ENCODE data around the gene SLC5A11. TPM values are rescaled to one million over a fixed set of nuclear protein-coding genes. Genes with fewer than 3 reads are reported as not detected.

Gene SLC5A11
- total RNA-seq, 2 donors from 2014 or later, result not detected

- DNase-seq (ENCODE audit: low spot score), result peak; percentile 56
Observed at GRCh38 chr16:24906901-24907300, 61.1 kb downstream of the SLC5A11 start.

GRCh38 chr16:24908716-24909115 is 63.0 kb downstream of the SLC5A11 start:
- intact Hi-C loops (cut with DNase I), result no loop called here
- DNase-seq (ENCODE audit: low spot score), result peak; percentile 69

More at GRCh38 chr16:24906901-24907300, 61.1 kb downstream of the SLC5A11 start:
- intact Hi-C loops (cut with DNase I), result no loop called here

GRCh38 chr16:24909856-24910255 is 64.1 kb downstream of the SLC5A11 start:
- intact Hi-C loops (cut with DNase I), result no loop called here
- DNase-seq (ENCODE audit: low spot score), result peak; percentile 34

- intact Hi-C loops (cut with DNase I), result no loop called here
- DNase-seq (ENCODE audit: low spot score), result no peak
Observed at GRCh38 chr16:24915019-24915418, 69.3 kb downstream of the SLC5A11 start.

GRCh38 chr16:24915576-24915975 is 69.8 kb downstream of the SLC5A11 start:
- intact Hi-C loops (cut with DNase I), result no loop called here
- DNase-seq (ENCODE audit: low spot score), result no peak

- intact Hi-C loops (cut with DNase I), result no loop called here
- DNase-seq (ENCODE audit: low spot score), result peak; percentile 57
Observed at GRCh38 chr16:24917236-24917635, 71.5 kb downstream of the SLC5A11 start.

GRCh38 chr16:24917891-24918290 is 72.1 kb downstream of the SLC5A11 start:
- intact Hi-C loops (cut with DNase I), result no loop called here

GRCh38 chr16:24918641-24919040 is 72.9 kb downstream of the SLC5A11 start:
- intact Hi-C loops (cut with DNase I), result no loop called here
- DNase-seq (ENCODE audit: low spot score), result peak; percentile 63

More at GRCh38 chr16:24917891-24918290, 72.1 kb downstream of the SLC5A11 start:
- peak; percentile 64 for DNase-seq (ENCODE audit: low spot score)

GRCh38 chr16:24919536-24919935 is 73.8 kb downstream of the SLC5A11 start:
- intact Hi-C loops (cut with DNase I), result no loop called here
- DNase-seq (ENCODE audit: low spot score), result peak; percentile 31

GRCh38 chr16:24920568-24920967 is 74.8 kb downstream of the SLC5A11 start:
- intact Hi-C loops (cut with DNase I), result no loop called here
- DNase-seq (ENCODE audit: low spot score), result no peak

GRCh38 chr16:24921229-24921628 is 75.5 kb downstream of the SLC5A11 start:
- DNase-seq (ENCODE audit: low spot score), result no peak
- intact Hi-C loops (cut with DNase I), result no loop called here

- no peak for DNase-seq (ENCODE audit: low spot score)
- intact Hi-C loops (cut with DNase I), result no loop called here
Observed at GRCh38 chr16:24925163-24925562, 79.4 kb downstream of the SLC5A11 start.

GRCh38 chr16:24929409-24929808 is 83.6 kb downstream of the SLC5A11 start:
- no peak for DNase-seq (ENCODE audit: low spot score)
- intact Hi-C loops (cut with DNase I), result no loop called here

GRCh38 chr16:24930440-24930839 is 84.7 kb downstream of the SLC5A11 start:
- no peak for DNase-seq (ENCODE audit: low spot score)
- intact Hi-C loops (cut with DNase I), result loop anchor here in 1 of 2 donors (10.0 kb wide), 1 partner anchor 106 kb away; no protein-coding TSS in a partner anchor

GRCh38 chr16:24931091-24931490 is 85.3 kb downstream of the SLC5A11 start:
- intact Hi-C loops (cut with DNase I), result loop anchor here in 1 of 2 donors (10.0 kb wide), 1 partner anchor 106 kb away; no protein-coding TSS in a partner anchor
- DNase-seq (ENCODE audit: low spot score), result no peak

- DNase-seq (ENCODE audit: low spot score), result no peak
- intact Hi-C loops (cut with DNase I), result loop anchor here in 1 of 2 donors (10.0 kb wide), 1 partner anchor 111 kb away; no protein-coding TSS in a partner anchor
Observed at GRCh38 chr16:24935336-24935735, 89.6 kb downstream of the SLC5A11 start.

- intact Hi-C loops (cut with DNase I), result loop anchor here in 1 of 2 donors (10.0 kb wide), 1 partner anchor 111 kb away; no protein-coding TSS in a partner anchor
- no peak for DNase-seq (ENCODE audit: low spot score)
Observed at GRCh38 chr16:24936151-24936550, 90.4 kb downstream of the SLC5A11 start.

- intact Hi-C loops (cut with DNase I), result loop anchor here in 1 of 2 donors (10.0 kb wide), 1 partner anchor 114 kb away; no protein-coding TSS in a partner anchor
- no peak for DNase-seq (ENCODE audit: low spot score)
Observed at GRCh38 chr16:24939224-24939623, 93.5 kb downstream of the SLC5A11 start.

- DNase-seq (ENCODE audit: low spot score), result no peak
- intact Hi-C loops (cut with DNase I), result loop anchor here in 1 of 2 donors (10.0 kb wide), 1 partner anchor 115 kb away; no protein-coding TSS in a partner anchor
Observed at GRCh38 chr16:24939738-24940137, 94.0 kb downstream of the SLC5A11 start.

- DNase-seq (ENCODE audit: low spot score), result no peak
- intact Hi-C loops (cut with DNase I), result no loop called here
Observed at GRCh38 chr16:24943471-24943870, 97.7 kb downstream of the SLC5A11 start.

GRCh38 chr16:24944206-24944605 is 98.4 kb downstream of the SLC5A11 start:
- DNase-seq (ENCODE audit: low spot score), result no peak
- intact Hi-C loops (cut with DNase I), result no loop called here
